Measurements from ENCODE around the gene TRDMT1.

TRDMT1 gene

DNA sequence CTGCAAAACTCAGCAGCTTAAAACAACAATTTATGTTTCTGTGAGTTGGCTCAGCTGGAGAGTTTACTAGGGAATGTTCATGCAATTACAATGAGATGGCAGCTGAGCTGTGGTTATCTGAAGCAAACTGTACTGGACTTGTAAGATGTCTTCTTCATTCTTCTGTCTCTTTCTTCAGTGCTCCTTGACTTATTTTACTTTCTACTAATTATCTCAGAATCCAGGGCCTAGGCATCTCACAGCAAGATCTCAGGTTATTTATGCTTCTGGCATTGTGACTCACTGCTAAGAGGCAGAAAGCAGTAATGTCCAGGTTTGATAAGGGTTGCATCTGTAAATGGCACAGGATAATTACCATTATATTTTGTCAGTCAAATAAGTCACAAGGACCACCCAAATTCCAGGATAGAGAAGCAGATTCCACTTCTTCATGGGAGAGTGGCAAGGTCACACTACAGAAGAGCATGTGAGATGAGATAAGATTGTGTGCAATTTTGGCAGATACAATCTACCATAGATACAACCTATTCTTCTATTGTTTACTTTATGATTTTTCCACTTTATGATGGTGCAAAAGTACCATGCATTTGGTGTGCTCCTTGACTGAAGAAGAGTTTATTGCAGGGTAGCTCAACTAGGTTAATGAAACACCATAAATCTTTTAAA is 43.4 kb upstream of the TRDMT1 start:
- no peak overlapping the region for H3K4me3 ChIP-seq (ENCODE audit: low read depth, low read length)
- ChIA-PET CTCF (interaction anchor here (1.2 to 3.9 kb wide), 3 partner anchors 12 to 402 kb away, joined by 4 to 17 read pairs (median 5); no protein-coding TSS in a partner anchor), POLR2A (interaction anchor here (1.2 kb wide), 1 partner anchor 15 kb away, joined by 6 read pairs; no protein-coding TSS in a partner anchor)
- TF ChIP-seq, protein P1, sequence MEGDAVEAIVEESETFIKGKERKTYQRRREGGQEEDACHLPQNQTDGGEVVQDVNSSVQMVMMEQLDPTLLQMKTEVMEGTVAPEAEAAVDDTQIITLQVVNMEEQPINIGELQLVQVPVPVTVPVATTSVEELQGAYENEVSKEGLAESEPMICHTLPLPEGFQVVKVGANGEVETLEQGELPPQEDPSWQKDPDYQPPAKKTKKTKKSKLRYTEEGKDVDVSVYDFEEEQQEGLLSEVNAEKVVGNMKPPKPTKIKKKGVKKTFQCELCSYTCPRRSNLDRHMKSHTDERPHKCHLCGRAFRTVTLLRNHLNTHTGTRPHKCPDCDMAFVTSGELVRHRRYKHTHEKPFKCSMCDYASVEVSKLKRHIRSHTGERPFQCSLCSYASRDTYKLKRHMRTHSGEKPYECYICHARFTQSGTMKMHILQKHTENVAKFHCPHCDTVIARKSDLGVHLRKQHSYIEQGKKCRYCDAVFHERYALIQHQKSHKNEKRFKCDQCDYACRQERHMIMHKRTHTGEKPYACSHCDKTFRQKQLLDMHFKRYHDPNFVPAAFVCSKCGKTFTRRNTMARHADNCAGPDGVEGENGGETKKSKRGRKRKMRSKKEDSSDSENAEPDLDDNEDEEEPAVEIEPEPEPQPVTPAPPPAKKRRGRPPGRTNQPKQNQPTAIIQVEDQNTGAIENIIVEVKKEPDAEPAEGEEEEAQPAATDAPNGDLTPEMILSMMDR (IDR thresholded peaks at IDR 0.05; ENCODE audit: insufficient read depth, low read length, missing control alignments) = no peak
- DNase-seq (ENCODE audit: low read depth, low spot score) = no peak

DNA sequence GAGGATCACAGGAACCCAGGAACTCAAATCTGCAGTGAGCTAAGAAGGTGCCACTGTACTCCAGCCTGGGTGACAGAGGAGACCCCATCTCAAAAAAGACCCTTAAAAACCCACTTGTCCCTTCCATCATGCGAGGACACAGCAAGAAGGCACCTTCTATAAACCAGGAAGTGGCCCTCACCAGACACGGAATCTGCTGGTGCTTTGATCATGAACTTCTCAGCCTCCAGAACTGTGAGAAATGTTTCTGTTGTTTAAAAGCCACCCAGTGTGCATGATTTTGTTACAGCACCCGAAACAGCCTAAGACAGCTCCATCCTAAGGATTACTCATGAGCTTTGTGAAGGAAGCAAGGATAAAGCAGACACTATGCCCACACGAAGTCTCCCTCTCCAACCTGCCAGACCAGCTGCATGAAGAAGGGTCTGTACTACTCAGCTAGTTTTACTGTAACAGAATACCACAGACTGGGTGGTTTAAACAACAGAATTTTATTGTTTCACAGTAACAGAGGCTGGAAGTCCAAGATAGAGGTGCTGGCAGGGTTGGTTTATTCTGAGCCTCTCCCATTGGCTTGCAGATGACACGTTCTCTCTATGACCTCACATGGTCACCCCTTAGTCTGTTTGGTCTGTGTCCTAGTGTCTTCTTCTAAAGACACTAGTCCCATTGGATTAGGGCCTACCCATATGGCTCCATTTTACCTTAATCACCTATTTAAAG is 40.3 kb upstream of the TRDMT1 start:
- DNase-seq (ENCODE audit: low read depth, low spot score) = no peak
- POLR2A ChIA-PET = interaction anchor here (1.9 kb wide), 1 partner anchor 13 kb away, joined by 8 read pairs; the partner anchor contains the start of gene VIM
- CTCF ChIA-PET = interaction anchor here (1.4 kb wide), 1 partner anchor 398 kb away, joined by 3 read pairs; no protein-coding TSS in a partner anchor
- H3K4me3 ChIP-seq (ENCODE audit: low read depth, low read length) = no peak overlapping the region
- TF ChIP-seq, protein P1 (IDR thresholded peaks at IDR 0.05; ENCODE audit: insufficient read depth, low read length, missing control alignments) = no peak

DNA sequence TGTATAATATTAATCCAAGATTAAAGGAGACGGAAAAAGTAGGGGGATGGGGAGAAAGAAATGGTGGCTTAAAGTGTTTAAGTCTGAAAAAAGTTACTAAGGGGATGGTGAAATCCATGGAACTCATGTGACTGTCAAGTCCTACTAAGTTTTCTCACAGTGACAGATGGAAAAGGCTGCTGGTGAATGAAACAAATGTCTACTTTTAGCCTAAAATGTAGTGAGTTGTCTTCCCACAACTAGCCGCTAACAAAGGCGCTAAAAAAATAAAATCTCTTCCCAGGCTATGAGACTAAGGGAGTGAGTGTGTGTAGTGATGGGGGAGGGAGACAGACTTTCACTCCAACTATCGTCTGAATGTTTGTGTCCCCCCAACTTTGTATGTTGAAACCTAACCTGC is 39.1 kb upstream of the TRDMT1 start:
- TF ChIP-seq, protein P1 (IDR thresholded peaks at IDR 0.05; ENCODE audit: insufficient read depth, low read length, missing control alignments) = no peak
- CTCF ChIA-PET = interaction anchor here (0.6 kb wide), 1 partner anchor 215 kb away, joined by 3 read pairs; no protein-coding TSS in a partner anchor
- DNase-seq (ENCODE audit: low read depth, low spot score) = no peak
- H3K4me3 ChIP-seq (ENCODE audit: low read depth, low read length) = no peak overlapping the region
- POLR2A ChIA-PET = interaction anchor here (0.9 kb wide), 1 partner anchor 10 kb away, joined by 5 read pairs; no protein-coding TSS in a partner anchor

DNA sequence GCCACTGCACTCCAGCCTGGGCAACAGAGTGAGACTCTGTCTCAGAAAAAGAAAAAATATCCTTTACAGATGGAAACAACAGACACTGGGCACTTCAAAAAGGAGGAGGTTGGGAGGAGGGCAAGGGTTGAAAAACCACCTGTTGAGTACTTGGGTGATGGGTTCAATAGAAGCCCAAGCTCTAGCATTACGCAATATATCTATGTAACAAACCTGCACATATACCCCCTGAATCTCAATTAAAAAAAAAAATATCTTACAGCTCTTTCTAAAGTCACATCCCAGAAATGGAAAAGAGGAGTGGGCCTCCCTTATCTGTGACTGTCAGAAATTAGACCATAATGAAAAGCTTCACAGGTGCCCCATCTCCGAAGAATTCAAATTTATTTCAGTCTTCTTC is 38.6 kb upstream of the TRDMT1 start:
- no peak for DNase-seq (ENCODE audit: low read depth, low spot score)
- no peak overlapping the region for H3K4me3 ChIP-seq (ENCODE audit: low read depth, low read length)
- TF ChIP-seq, protein P1 (IDR thresholded peaks at IDR 0.05; ENCODE audit: insufficient read depth, low read length, missing control alignments) = no peak
- POLR2A ChIA-PET = interaction anchor here (0.9 kb wide), 1 partner anchor 10 kb away, joined by 5 read pairs; no protein-coding TSS in a partner anchor
- CTCF ChIA-PET = interaction anchor here (0.6 kb wide), 1 partner anchor 214 kb away, joined by 3 read pairs; no protein-coding TSS in a partner anchor

DNA sequence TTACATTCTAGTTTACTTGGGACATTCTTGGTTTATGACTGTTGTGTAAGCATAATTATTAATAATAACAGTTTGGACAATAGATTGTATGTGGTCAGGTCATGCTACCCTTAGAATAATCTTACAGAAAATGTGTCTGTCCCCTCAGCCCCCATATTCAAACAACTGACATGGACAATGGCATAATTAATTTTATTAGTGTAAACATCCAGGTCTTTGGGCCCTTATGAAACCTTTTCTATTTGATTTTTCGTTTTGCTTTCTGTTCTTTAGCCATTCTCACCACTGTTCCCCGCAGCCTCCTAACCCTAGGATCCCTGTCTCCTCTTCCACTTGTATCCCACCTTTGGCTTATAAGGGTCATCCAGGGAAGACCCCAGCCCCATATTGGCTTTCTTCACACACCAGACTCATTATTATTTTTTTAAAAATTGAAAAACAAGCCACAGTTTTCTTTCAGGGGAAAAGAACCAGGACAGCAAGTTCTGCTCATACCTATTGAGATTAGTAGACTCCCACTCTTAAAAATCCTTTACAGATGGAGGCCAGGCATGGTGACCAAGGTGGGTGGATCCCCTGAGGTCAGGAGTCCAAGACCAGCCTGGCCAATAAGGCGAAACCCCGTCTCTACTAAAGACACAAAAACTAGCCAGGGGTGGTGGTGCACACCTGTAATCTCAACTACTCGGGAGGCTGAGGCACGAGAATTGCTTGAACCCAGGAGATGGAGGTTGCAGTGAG is 38.0 kb upstream of the TRDMT1 start:
- no peak overlapping the region for H3K4me3 ChIP-seq (ENCODE audit: low read depth, low read length)
- ChIA-PET CTCF (interaction anchor here (1.4 kb wide), 1 partner anchor 13 kb away, joined by 4 read pairs; no protein-coding TSS in a partner anchor), POLR2A (interaction anchor here (0.9 to 3.4 kb wide), 4 partner anchors 9 to 172 kb away, joined by 4 to 25 read pairs (median 7); partner anchors contain the start of genes TRDMT1 and VIM)
- TF ChIP-seq, protein P1 (IDR thresholded peaks at IDR 0.05; ENCODE audit: insufficient read depth, low read length, missing control alignments) = no peak
- DNase-seq (ENCODE audit: low read depth, low spot score) = no peak
